CD8-positive, alpha-beta memory T cell (primary cell): ENCODE measurements around the gene MERTK. TPM values are rescaled to one million over a fixed set of nuclear protein-coding genes. Genes with fewer than 3 reads are reported as not detected.

Experiments
- CTCF ChIA-PET: fragments of 350-600 bp; sonication (Branson Sonifier 250); formaldehyde crosslinking; loops from one replicate; lab custom pipeline; 2021; ENCODE audit warnings: antibody characterized with exemption; lab: Charles Lee
- POLR2A ChIA-PET: fragments of 350-600 bp; sonication (Branson Sonifier 250); formaldehyde crosslinking; loops from one replicate; lab custom pipeline; 2021; ENCODE audit warnings: antibody characterized with exemption; lab: Charles Lee
- DNase-seq, 5 donors: peaks; one replicate each; pipeline versions ENCODE4 v3.0.0 to v3.0.0-alpha.2; 2020 to 2022; ENCODE audit warnings: mixed read lengths in 1 of 5
- H3K27ac ChIP-seq: one replicate; pipeline ENCODE4 v1.7.0; 2013; ENCODE audit warnings: low read depth, mild to moderate bottlenecking, low read length, moderate library complexity
- H3K27me3 ChIP-seq: 2 replicates; pipeline ENCODE4 v1.7.0; 2013; ENCODE audit warnings: low read length, mild to moderate bottlenecking; ENCODE audit not compliant: insufficient read depth, poor library complexity, severe bottlenecking
- H3K36me3 ChIP-seq: 2 replicates; pipeline ENCODE4 v1.7.0; 2013; ENCODE audit warnings: mild to moderate bottlenecking, low read length, moderate library complexity; ENCODE audit not compliant: insufficient read depth
- H3K4me1 ChIP-seq: 2 replicates; pipeline ENCODE4 v1.7.0; 2013; ENCODE audit warnings: mild to moderate bottlenecking, low read length, moderate library complexity; ENCODE audit not compliant: insufficient read depth
- H3K4me3 ChIP-seq: 2 replicates; pipeline ENCODE4 v1.7.0; 2013; ENCODE audit warnings: mild to moderate bottlenecking, low read length
- H3K9me3 ChIP-seq: 2 replicates; pipeline ENCODE4 v1.7.0; 2013; ENCODE audit warnings: mild to moderate bottlenecking, low read length
- H3K27ac Mint-ChIP-seq, 8 donors: one replicate each; pipeline ENCODE4 v1.8.0; 2020 to 2021; ENCODE audit warnings: mixed read lengths in 8 of 8, mild to moderate bottlenecking in 6 of 8, inconsistent platforms in 3 of 8, moderate library complexity in 3 of 8
- H3K27me3 Mint-ChIP-seq, 2 donors: one replicate each; pipeline ENCODE4 v1.8.0; 2020 to 2021; ENCODE audit warnings: mixed read lengths in 2 of 2, mild to moderate bottlenecking in 1 of 2, moderate library complexity in 1 of 2
- H3K36me3 Mint-ChIP-seq, 3 donors: one replicate each; pipeline ENCODE4 v1.8.0; 2020 to 2021; ENCODE audit warnings: mixed read lengths in 3 of 3, inconsistent platforms in 1 of 3, mild to moderate bottlenecking in 1 of 3
- H3K4me1 Mint-ChIP-seq, 3 donors: one replicate each; pipeline ENCODE4 v1.8.0; 2020 to 2021; ENCODE audit warnings: mixed read lengths in 3 of 3, inconsistent platforms in 1 of 3, mild to moderate bottlenecking in 1 of 3
- H3K4me3 Mint-ChIP-seq, 7 donors: one replicate each; pipeline ENCODE4 v1.8.0; 2020 to 2021; ENCODE audit warnings: mixed read lengths in 7 of 7, mild to moderate bottlenecking in 6 of 7, moderate library complexity in 4 of 7, inconsistent platforms in 2 of 7
- H3K9me3 Mint-ChIP-seq, 5 donors: one replicate each; pipeline ENCODE4 v1.8.0; 2020 to 2022; ENCODE audit warnings: mixed read lengths in 5 of 5, mild to moderate bottlenecking in 3 of 5, moderate library complexity in 2 of 5, inconsistent platforms in 1 of 5
- polyA plus RNA-seq: library from polyadenylated mRNA; unstranded; fragments of 300-500 nt; fragmentation: Illumina TruSeq; gene quantifications from one replicate; pipeline ENCODE4 v1.2.3, GENCODE V29; 2021
- total RNA-seq, 2 experiments: library from RNA; stranded (reverse); gene quantifications; one replicate each; pipeline ENCODE4 v1.2.3, GENCODE V29; 2021

Gene MERTK
- total and polyA plus RNA-seq, 3 experiments from 2014 or later, result 0.14 to 0.88 (median 0.75) TPM

GRCh38 chr2:112001942-112002341 lies 103.5 kb downstream of the MERTK start:
- ChIA-PET POLR2A (interaction anchor here (0.8 kb wide), 1 partner anchor 27 kb away, joined by 3 read pairs; no protein-coding TSS in a partner anchor), CTCF (no interaction called here)
- no peaks in the 10 kb centered on the region for H3K4me1 ChIP-seq
- no peaks in the 10 kb centered on the region for H3K27me3 Mint-ChIP-seq
- H3K4me3 ChIP-seq, result no peak overlapping the region
- H3K4me1 Mint-ChIP-seq, result no peaks in the 10 kb centered on the region
- H3K27ac ChIP-seq, result no peak overlapping the region
- no peak overlapping the region for H3K4me3 Mint-ChIP-seq
- H3K9me3 ChIP-seq, result no peaks in the 10 kb centered on the region
- H3K36me3 Mint-ChIP-seq, result no peaks in the 10 kb centered on the region
- H3K27me3 ChIP-seq, result no peaks in the 10 kb centered on the region
- DNase-seq, result no peak
- no peaks in the 10 kb centered on the region for H3K9me3 Mint-ChIP-seq
- H3K36me3 ChIP-seq, result no peaks in the 10 kb centered on the region
- no peak overlapping the region for H3K27ac Mint-ChIP-seq

GRCh38 chr2:112003576-112004252 lies 105.3 kb downstream of the MERTK start:
- Histone ChIP-seq H3K36me3 (no peaks in the 10 kb centered on the region), H3K9me3 (no peaks in the 10 kb centered on the region), H3K4me1 (no peaks in the 10 kb centered on the region), H3K27me3 (no peaks in the 10 kb centered on the region), H3K27ac (no peak overlapping the region), H3K4me3 (no peak overlapping the region)
- no peaks in the 10 kb centered on the region for H3K27me3 Mint-ChIP-seq
- H3K4me1 Mint-ChIP-seq, result no peaks in the 10 kb centered on the region
- H3K27ac Mint-ChIP-seq, result no peak overlapping the region
- H3K4me3 Mint-ChIP-seq, result no peak overlapping the region
- H3K9me3 Mint-ChIP-seq, result no peaks in the 10 kb centered on the region
- DNase-seq, result no peak
- no peaks in the 10 kb centered on the region for H3K36me3 Mint-ChIP-seq
- ChIA-PET CTCF (interaction anchor here (1.2 kb wide), 1 partner anchor 20 kb away, joined by 4 read pairs; no protein-coding TSS in a partner anchor), POLR2A (no interaction called here)

GRCh38 chr2:112004253-112004645 lies 105.8 kb downstream of the MERTK start:
- Histone ChIP-seq H3K36me3 (no peaks in the 10 kb centered on the region), H3K27ac (no peak overlapping the region), H3K4me3 (no peak overlapping the region), H3K4me1 (no peaks in the 10 kb centered on the region), H3K9me3 (no peaks in the 10 kb centered on the region), H3K27me3 (no peaks in the 10 kb centered on the region)
- no peaks in the 10 kb centered on the region for H3K4me1 Mint-ChIP-seq
- no peaks in the 10 kb centered on the region for H3K27me3 Mint-ChIP-seq
- no peak for DNase-seq
- no peak overlapping the region for H3K27ac Mint-ChIP-seq
- no peaks in the 10 kb centered on the region for H3K36me3 Mint-ChIP-seq
- POLR2A ChIA-PET, result no interaction called here
- no peaks in the 10 kb centered on the region for H3K9me3 Mint-ChIP-seq
- no peak overlapping the region for H3K4me3 Mint-ChIP-seq
- CTCF ChIA-PET, result interaction anchor here (1.2 kb wide), 1 partner anchor 20 kb away, joined by 4 read pairs; no protein-coding TSS in a partner anchor

- Mint-ChIP-seq H3K9me3 (no peaks in the 10 kb centered on the region), H3K4me1 (no peaks in the 10 kb centered on the region), H3K36me3 (no peaks in the 10 kb centered on the region), H3K4me3 (no peak overlapping the region), H3K27ac (no peak overlapping the region), H3K27me3 (peaks cover 0 to 4% of the 10 kb centered on the region in 2 donors)
- DNase-seq, result no peak
- CTCF ChIA-PET, result interaction anchor here (0.6 kb wide), 1 partner anchor 150 kb away, joined by 3 read pairs; no protein-coding TSS in a partner anchor
- no peaks in the 10 kb centered on the region for H3K4me1 ChIP-seq
- no peak overlapping the region for H3K27ac ChIP-seq
- H3K27me3 ChIP-seq, result no peaks in the 10 kb centered on the region
- no peaks in the 10 kb centered on the region for H3K9me3 ChIP-seq
- POLR2A ChIA-PET, result no interaction called here
- no peak overlapping the region for H3K4me3 ChIP-seq
- no peaks in the 10 kb centered on the region for H3K36me3 ChIP-seq
These were observed 107.1 kb downstream of the MERTK start for GRCh38 chr2:112005406-112006075.

- Histone ChIP-seq H3K9me3 (no peaks in the 10 kb centered on the region), H3K36me3 (no peaks in the 10 kb centered on the region), H3K4me1 (no peaks in the 10 kb centered on the region), H3K27ac (no peak overlapping the region), H3K4me3 (no peak overlapping the region), H3K27me3 (no peaks in the 10 kb centered on the region)
- H3K27me3 Mint-ChIP-seq, result peaks cover under 1 to 4% of the 10 kb centered on the region in 2 donors
- no peaks in the 10 kb centered on the region for H3K36me3 Mint-ChIP-seq
- H3K4me1 Mint-ChIP-seq, result no peaks in the 10 kb centered on the region
- no peak overlapping the region for H3K27ac Mint-ChIP-seq
- no peaks in the 10 kb centered on the region for H3K9me3 Mint-ChIP-seq
- ChIA-PET CTCF (interaction anchor here (0.6 kb wide), 1 partner anchor 150 kb away, joined by 3 read pairs; no protein-coding TSS in a partner anchor), POLR2A (no interaction called here)
- DNase-seq, result no peak
- no peak overlapping the region for H3K4me3 Mint-ChIP-seq
These were observed 107.6 kb downstream of the MERTK start for GRCh38 chr2:112006076-112006410.

- no peaks in the 10 kb centered on the region for H3K36me3 ChIP-seq
- ChIA-PET CTCF (no interaction called here), POLR2A (no interaction called here)
- Mint-ChIP-seq H3K4me3 (no peak overlapping the region), H3K4me1 (no peaks in the 10 kb centered on the region), H3K36me3 (no peaks in the 10 kb centered on the region), H3K27ac (no peak overlapping the region), H3K27me3 (peaks cover 2 to 7% of the 10 kb centered on the region in 2 donors), H3K9me3 (peaks cover 0 to 1% (median 0%) of the 10 kb centered on the region in 5 donors)
- H3K4me3 ChIP-seq, result no peak overlapping the region
- H3K9me3 ChIP-seq, result no peaks in the 10 kb centered on the region
- no peaks in the 10 kb centered on the region for H3K27me3 ChIP-seq
- no peaks in the 10 kb centered on the region for H3K4me1 ChIP-seq
- DNase-seq, result no peak
- no peak overlapping the region for H3K27ac ChIP-seq
These were observed 109.1 kb downstream of the MERTK start for GRCh38 chr2:112007493-112007892.

- ChIA-PET POLR2A (no interaction called here), CTCF (no interaction called here)
- Mint-ChIP-seq H3K9me3 (peaks cover 0 to 1% (median 0%) of the 10 kb centered on the region in 5 donors), H3K27me3 (peaks cover 2 to 7% of the 10 kb centered on the region in 2 donors), H3K27ac (no peak overlapping the region), H3K36me3 (no peaks in the 10 kb centered on the region), H3K4me3 (no peak overlapping the region), H3K4me1 (no peaks in the 10 kb centered on the region)
- Histone ChIP-seq H3K4me1 (no peaks in the 10 kb centered on the region), H3K9me3 (no peaks in the 10 kb centered on the region), H3K27ac (no peak overlapping the region), H3K4me3 (no peak overlapping the region), H3K36me3 (no peaks in the 10 kb centered on the region), H3K27me3 (no peaks in the 10 kb centered on the region)
- DNase-seq, result no peak
These were observed 110.6 kb downstream of the MERTK start for GRCh38 chr2:112008910-112009485.

GRCh38 chr2:112010751-112011150 lies 112.3 kb downstream of the MERTK start:
- DNase-seq, result no peak
- H3K4me1 Mint-ChIP-seq, result no peaks in the 10 kb centered on the region
- H3K27me3 ChIP-seq, result no peaks in the 10 kb centered on the region
- no peaks in the 10 kb centered on the region for H3K4me1 ChIP-seq
- H3K27ac ChIP-seq, result no peak overlapping the region
- H3K4me3 ChIP-seq, result no peak overlapping the region
- no peak overlapping the region for H3K4me3 Mint-ChIP-seq
- ChIA-PET POLR2A (no interaction called here), CTCF (no interaction called here)
- H3K36me3 ChIP-seq, result no peaks in the 10 kb centered on the region
- no peak overlapping the region for H3K27ac Mint-ChIP-seq
- H3K9me3 Mint-ChIP-seq, result peaks cover 0 to 1% (median 0%) of the 10 kb centered on the region in 5 donors
- H3K9me3 ChIP-seq, result no peaks in the 10 kb centered on the region
- H3K27me3 Mint-ChIP-seq, result peaks cover 4 to 17% of the 10 kb centered on the region in 2 donors
- no peaks in the 10 kb centered on the region for H3K36me3 Mint-ChIP-seq
